Kidney (tissue), 14 donors: ENCODE data around the gene MED27. TPM values are rescaled to one million over a fixed set of nuclear protein-coding genes. Genes with fewer than 3 reads are reported as not detected.

Experiments
- DNase-seq, 5 donors: peaks; one replicate each; pipeline ENCODE4 v3.0.0-alpha.2; 2013 to 2020
- FAIRE-seq: peaks from 2 replicates; lab custom pipeline; 2012; peaks lifted over from hg19 to GRCh38; lab: Jason Lieb, UNC
- H3K27ac ChIP-seq, 2 donors: one replicate each; pipeline ENCODE4 v1.7.0; 2013; ENCODE audit warnings: low read depth in 2 of 2, low read length in 2 of 2, inconsistent platforms in 1 of 2
- H3K27me3 ChIP-seq: one replicate; pipeline ENCODE4 v1.7.1; 2013; ENCODE audit warnings: low read length, inconsistent platforms; ENCODE audit not compliant: control insufficient read depth, insufficient read depth
- H3K36me3 ChIP-seq, 3 donors: one replicate each; pipeline versions ENCODE4 v1.7.0 to v1.7.1; 2013; ENCODE audit warnings: low read length in 3 of 3, control low read depth in 1 of 3, inconsistent platforms in 1 of 3; ENCODE audit not compliant: insufficient read depth in 3 of 3, control insufficient read depth in 2 of 3
- H3K4me1 ChIP-seq, 3 donors: one replicate each; pipeline versions ENCODE4 v1.7.0 to v1.7.1; 2013; ENCODE audit warnings: low read length in 3 of 3, inconsistent platforms in 1 of 3, low read depth in 1 of 3; ENCODE audit not compliant: control insufficient read depth in 2 of 3, insufficient read depth in 2 of 3
- H3K4me3 ChIP-seq, 3 donors: one replicate each; pipeline versions ENCODE4 v1.7.0 to v1.8.1; 2013; ENCODE audit warnings: low read length in 3 of 3, control low read depth in 1 of 3, inconsistent platforms in 1 of 3
- H3K9ac ChIP-seq, 3 donors: one replicate each; pipeline versions ENCODE4 v1.7.0 to v1.7.1; 2013; ENCODE audit warnings: low read length in 3 of 3, control low read depth in 1 of 3, inconsistent platforms in 1 of 3
- H3K9me3 ChIP-seq, 3 donors: one replicate each; pipeline versions ENCODE4 v1.7.0 to v1.7.1; 2013; ENCODE audit warnings: low read length in 3 of 3, control low read depth in 1 of 3, inconsistent platforms in 1 of 3; ENCODE audit not compliant: control insufficient read depth in 2 of 3, insufficient read depth in 1 of 3
- intact Hi-C: fragments of 100-400 bp; cut with DNase I; formaldehyde crosslinking; loops from one replicate; pipeline ENCODE4 v1.11.1; 2022
- polyA plus RNA-seq: library from polyadenylated mRNA; stranded (reverse); fragments of 350-450 nt; fragmentation: Illumina TruSeq; extraction: RNeasy Lipid Tissue Mini Kit (QIAGEN cat#74804); gene quantifications from one replicate; pipeline ENCODE4 v1.2.3, GENCODE V29; 2014; ENCODE audit warnings: low read depth, low replicate concordance; ENCODE audit not compliant: insufficient read depth
- total RNA-seq: library from RNA; stranded (reverse); fragmentation: NEBNext Ultra II Directional; extraction: Animal tissue kit (Norgen Biotek cat#: 25700); gene quantifications from one replicate; pipeline ENCODE4 v1.2.1, GENCODE V29; 2021
- TF ChIP-seq, protein P1 (sequence below): IDR thresholded peaks from 3 replicates; pipeline ENCODE4 v1.5.1; 2012; ENCODE audit warnings: mild to moderate bottlenecking, moderate library complexity, borderline replicate concordance; ENCODE audit not compliant: insufficient read depth; ENCODE audit errors: extremely low read depth
- donor health status: control.
- donor health status: control.
- donor health status: control.
- donor health status: control.
- donor health status: control.
- donor health status: DM: yes; HTN: yes; CAD: no.
- donor health status: Normal renal cell carcinoma (clear cell type).

MED27 gene
- total and polyA plus RNA-seq, 2 donors from 2014 or later = 15.9 to 23.1 TPM

DNA sequence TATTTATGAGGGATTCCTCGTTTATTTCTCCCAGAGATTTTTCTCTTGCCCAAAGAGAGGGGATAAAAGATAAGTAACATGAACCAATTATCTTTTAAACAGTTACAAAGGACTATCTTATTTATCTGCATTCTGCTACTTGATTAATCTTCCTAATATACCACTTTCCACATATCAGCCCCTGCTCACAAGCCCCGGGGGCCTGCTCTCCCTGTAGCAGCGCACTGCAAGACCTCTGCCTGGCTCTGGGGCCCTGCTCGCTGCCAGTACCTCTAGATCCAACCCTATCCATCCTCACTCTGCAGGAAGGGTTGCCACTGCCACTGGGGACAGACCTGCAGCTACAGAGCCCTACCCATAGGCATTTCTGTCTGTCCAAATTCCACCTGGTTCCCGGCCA lies 75.3 kb downstream of the MED27 start:
- FAIRE-seq = no peak

DNA sequence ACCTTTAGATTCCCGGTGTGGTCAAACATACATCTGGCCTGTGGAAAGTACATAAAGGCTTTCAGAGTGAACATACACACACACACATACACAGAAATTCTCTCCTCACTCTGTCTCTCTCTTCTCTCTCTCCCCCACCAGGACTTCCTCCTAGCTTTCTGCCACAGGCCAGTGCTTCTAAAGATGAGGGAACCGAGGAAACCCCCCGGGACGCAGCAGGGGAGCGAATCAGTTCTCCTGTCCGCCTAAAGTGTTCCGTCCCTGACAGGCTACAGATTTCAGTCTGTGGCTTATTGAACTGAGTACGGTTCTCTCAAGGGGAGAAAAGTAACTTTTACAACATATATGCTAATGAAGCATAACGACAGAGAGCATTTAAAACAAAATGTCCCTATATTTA lies 75.8 kb downstream of the MED27 start:
- Histone ChIP-seq H3K27ac (no peak overlapping the region), H3K27me3 (no peaks in the 10 kb centered on the region), H3K36me3 (no peaks in the 10 kb centered on the region), H3K4me3 (no peak overlapping the region), H3K9ac (no peak overlapping the region), H3K9me3 (no peaks in the 10 kb centered on the region), H3K4me1 (no peaks in the 10 kb centered on the region)
- intact Hi-C loops = no loop called here
- FAIRE-seq (no peak), DNase-seq (no peak)
- TF ChIP-seq, protein P1, sequence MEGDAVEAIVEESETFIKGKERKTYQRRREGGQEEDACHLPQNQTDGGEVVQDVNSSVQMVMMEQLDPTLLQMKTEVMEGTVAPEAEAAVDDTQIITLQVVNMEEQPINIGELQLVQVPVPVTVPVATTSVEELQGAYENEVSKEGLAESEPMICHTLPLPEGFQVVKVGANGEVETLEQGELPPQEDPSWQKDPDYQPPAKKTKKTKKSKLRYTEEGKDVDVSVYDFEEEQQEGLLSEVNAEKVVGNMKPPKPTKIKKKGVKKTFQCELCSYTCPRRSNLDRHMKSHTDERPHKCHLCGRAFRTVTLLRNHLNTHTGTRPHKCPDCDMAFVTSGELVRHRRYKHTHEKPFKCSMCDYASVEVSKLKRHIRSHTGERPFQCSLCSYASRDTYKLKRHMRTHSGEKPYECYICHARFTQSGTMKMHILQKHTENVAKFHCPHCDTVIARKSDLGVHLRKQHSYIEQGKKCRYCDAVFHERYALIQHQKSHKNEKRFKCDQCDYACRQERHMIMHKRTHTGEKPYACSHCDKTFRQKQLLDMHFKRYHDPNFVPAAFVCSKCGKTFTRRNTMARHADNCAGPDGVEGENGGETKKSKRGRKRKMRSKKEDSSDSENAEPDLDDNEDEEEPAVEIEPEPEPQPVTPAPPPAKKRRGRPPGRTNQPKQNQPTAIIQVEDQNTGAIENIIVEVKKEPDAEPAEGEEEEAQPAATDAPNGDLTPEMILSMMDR = no peak

More for the DNA sequence above, 75.3 kb downstream of the MED27 start:
- intact Hi-C loops = no loop called here
- no peaks in the 10 kb centered on the region for H3K27me3 ChIP-seq
- H3K9ac ChIP-seq = no peak overlapping the region
- TF ChIP-seq, protein P1 = no peak
- no peak for DNase-seq
- H3K36me3 ChIP-seq = no peaks in the 10 kb centered on the region
- H3K4me3 ChIP-seq = no peak overlapping the region
- H3K27ac ChIP-seq = no peak overlapping the region
- no peaks in the 10 kb centered on the region for H3K9me3 ChIP-seq
- H3K4me1 ChIP-seq = no peaks in the 10 kb centered on the region

DNA sequence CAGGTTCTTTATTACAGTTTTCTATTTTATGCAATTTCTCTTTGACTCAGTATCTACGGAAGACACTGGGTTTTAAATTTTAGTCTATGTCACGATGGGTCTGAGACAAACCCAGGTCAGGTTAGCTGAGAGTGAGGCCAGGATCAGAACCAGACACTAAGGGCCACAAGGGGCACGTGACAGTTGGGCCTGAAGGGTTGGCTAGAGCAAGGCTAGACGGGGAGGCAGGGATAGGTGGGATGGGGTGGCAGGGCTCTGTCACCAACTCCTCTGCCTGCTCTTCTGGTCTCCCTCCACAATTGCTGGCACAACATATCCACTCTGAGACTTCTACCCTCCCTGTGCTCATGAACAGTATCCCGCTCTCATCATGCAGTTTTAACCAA lies 76.4 kb downstream of the MED27 start:
- no peak overlapping the region for H3K27ac ChIP-seq
- TF ChIP-seq, protein P1 = no peak
- no peaks in the 10 kb centered on the region for H3K36me3 ChIP-seq
- no peak overlapping the region for H3K9ac ChIP-seq
- H3K9me3 ChIP-seq = no peaks in the 10 kb centered on the region
- no peaks in the 10 kb centered on the region for H3K27me3 ChIP-seq
- H3K4me1 ChIP-seq = no peaks in the 10 kb centered on the region
- H3K4me3 ChIP-seq = no peak overlapping the region
- intact Hi-C loops = no loop called here
- DNase-seq = no peak
- no peak for FAIRE-seq
